ENCODE results near the gene CLPX.

DNA sequence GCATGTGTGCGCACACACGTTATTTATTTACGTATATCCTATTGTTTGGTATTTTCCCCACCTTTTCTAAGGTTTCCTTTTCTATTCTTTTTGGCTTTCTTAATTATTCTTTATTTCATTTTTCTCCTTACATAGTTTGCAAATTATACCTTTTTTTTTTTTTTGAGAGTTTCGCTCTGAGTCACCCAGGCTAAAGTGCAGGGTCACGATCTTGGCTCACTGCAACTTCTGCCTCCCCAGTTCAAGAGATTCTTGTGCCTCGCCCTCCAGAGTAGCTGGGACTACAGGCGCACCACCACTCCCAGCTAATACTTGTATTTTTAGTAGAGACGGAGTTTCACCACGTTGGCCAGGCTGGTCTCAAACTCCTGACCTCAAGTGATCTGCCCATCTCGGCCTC is 46.2 kb upstream of the CLPX start:
- TF ChIP-seq, protein P1, sequence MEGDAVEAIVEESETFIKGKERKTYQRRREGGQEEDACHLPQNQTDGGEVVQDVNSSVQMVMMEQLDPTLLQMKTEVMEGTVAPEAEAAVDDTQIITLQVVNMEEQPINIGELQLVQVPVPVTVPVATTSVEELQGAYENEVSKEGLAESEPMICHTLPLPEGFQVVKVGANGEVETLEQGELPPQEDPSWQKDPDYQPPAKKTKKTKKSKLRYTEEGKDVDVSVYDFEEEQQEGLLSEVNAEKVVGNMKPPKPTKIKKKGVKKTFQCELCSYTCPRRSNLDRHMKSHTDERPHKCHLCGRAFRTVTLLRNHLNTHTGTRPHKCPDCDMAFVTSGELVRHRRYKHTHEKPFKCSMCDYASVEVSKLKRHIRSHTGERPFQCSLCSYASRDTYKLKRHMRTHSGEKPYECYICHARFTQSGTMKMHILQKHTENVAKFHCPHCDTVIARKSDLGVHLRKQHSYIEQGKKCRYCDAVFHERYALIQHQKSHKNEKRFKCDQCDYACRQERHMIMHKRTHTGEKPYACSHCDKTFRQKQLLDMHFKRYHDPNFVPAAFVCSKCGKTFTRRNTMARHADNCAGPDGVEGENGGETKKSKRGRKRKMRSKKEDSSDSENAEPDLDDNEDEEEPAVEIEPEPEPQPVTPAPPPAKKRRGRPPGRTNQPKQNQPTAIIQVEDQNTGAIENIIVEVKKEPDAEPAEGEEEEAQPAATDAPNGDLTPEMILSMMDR (IDR thresholded peaks at IDR 0.05), result no peak
- TF ChIP-seq EZH2 (IDR thresholded peaks at IDR 0.05; ENCODE audit: borderline replicate concordance, insufficient read depth, low read depth, low read length, poor library complexity, severe bottlenecking), result no peak
